ENCODE results near the gene TBX2. TPM values are rescaled to one million over a fixed set of nuclear protein-coding genes. Genes with fewer than 3 reads are reported as not detected.

TBX2 gene
- total RNA-seq (2016; rRNA removed; fragmentation: Illumina TruSeq; extraction: Trizol) (10.2 and 15.3 TPM in 2 replicates), polyA plus RNA-seq (2011; rRNA removed) (2.8 and 3.0 TPM in 2 replicates), polyA minus RNA-seq (2011; rRNA and poly(A)+ RNA removed; ENCODE audit: low replicate concordance) (3.0 and 6.9 TPM in 2 replicates), Bru-seq, nascent RNA (percentile 82 among the genes with signal in this experiment), BruChase-seq, experiment 1, labeled RNA remaining after a 6-hour chase (percentile 83 among the genes with signal in this experiment), BruChase-seq, experiment 2, labeled RNA remaining after a 2-hour chase (percentile 84 among the genes with signal in this experiment)
- total RNA-seq (2016; cell fraction: cytosol; rRNA removed; fragmentation: Illumina TruSeq; extraction: Trizol; ENCODE audit: low read depth): 3.7 TPM in 2 replicates
- total RNA-seq (2016; cell fraction: insoluble cytoplasmic fraction; rRNA removed; fragmentation: Illumina TruSeq; extraction: Trizol): 8.3 and 14.7 TPM in 2 replicates
- total RNA-seq (2016; cell fraction: membrane; rRNA removed; fragmentation: Illumina TruSeq; extraction: Trizol): 9.6 and 10.4 TPM in 2 replicates
- total RNA-seq (2016; cell fraction: nucleus; rRNA removed; fragmentation: Illumina TruSeq; extraction: Trizol): 10.9 and 12.4 TPM in 2 replicates
- polyA plus RNA-seq (2011; cell fraction: cytosol; rRNA removed): 1.9 and 3.7 TPM in 2 replicates
- 9.5 and 10.4 TPM in 2 replicates for polyA plus RNA-seq (2011; cell fraction: nucleus; rRNA removed)
- polyA plus RNA-seq (2012): 1.0 and 1.6 TPM in 2 replicates
- 2.8 and 3.6 TPM in 2 replicates for polyA plus RNA-seq (2016; cell fraction: cytosol; fragmentation: Illumina TruSeq; extraction: Trizol; ENCODE audit: low read depth)
- polyA plus RNA-seq (2016; cell fraction: insoluble cytoplasmic fraction; fragmentation: Illumina TruSeq; extraction: Trizol; ENCODE audit: low read depth): 13.1 and 15.6 TPM in 2 replicates
- 8.1 and 8.9 TPM in 2 replicates for polyA plus RNA-seq (2016; cell fraction: membrane; fragmentation: Illumina TruSeq; extraction: Trizol; ENCODE audit: low read depth)
- polyA plus RNA-seq (2016; cell fraction: nucleus; fragmentation: Illumina TruSeq; extraction: Trizol; ENCODE audit: insufficient read depth, low read depth): 26.2 and 30.9 TPM in 2 replicates
- polyA minus RNA-seq (2011; cell fraction: cytosol; rRNA and poly(A)+ RNA removed): 1.5 and 2.4 TPM in 2 replicates
- polyA minus RNA-seq (2011; cell fraction: nucleus; rRNA and poly(A)+ RNA removed): 4.9 and 5.3 TPM in 2 replicates
- long read RNA-seq, experiment 1: 0 reads
- long read RNA-seq, experiment 2, full-length matches to known transcripts: 14 of 42 reads
- long read RNA-seq, experiment 2, partial matches to known transcripts: 15 of 42 reads
- long read RNA-seq, experiment 2, other reads (novel, unspliced or antisense): 13 of 42 reads

DNA sequence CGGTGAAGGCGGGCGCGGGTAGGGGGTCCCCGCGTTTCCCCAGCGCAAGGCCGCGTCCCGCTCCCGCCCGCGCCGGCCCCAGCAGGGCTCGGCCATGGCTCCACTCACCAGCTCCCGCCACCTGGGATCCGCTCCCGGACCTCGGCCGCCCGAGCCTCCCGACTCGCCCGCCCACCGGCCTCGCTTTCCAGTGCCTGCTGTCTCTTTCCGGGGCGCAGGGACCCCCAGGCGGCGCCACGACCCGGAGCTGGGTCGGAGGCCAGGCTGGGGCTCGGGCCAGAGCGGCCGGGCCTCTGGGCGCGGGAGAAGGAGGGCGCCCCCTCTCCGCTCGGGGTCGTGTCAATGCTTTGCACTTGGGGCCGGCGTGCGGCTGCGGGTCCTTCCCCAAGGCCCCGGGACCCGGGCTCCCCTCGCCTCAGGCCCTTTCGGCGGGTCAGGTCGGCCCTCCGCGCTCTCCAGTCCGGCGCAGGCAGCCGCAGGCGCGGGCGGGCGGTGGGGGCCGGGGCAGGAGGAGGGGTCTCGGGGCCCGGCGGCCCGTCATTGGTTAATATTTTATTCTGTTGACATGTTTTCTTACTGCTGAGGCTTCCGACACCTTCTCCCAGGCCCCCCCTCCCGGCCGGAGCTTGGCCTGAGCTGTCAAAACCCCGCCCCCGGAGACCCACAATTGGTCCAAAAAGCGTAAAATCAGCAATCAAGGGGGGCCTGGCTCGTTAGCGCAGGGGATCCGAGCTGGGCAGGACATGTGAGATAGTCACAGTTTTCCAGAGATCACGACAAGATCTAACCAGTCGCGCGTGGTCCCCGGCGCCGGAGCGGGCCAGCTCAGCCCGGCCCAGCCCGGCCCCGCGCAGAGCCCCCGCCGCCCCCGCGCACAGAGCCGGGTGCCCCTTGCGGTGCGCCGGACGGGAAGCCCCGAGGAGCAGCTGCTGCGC lies at the start of gene TBX2:
Gene TBX2 (plus strand): TSS at position 713 of the 935 bp plus-strand sequence. CDS start 334 bp downstream, outside the sequence.
- BruUV-seq (replicated peaks): no TSS peak
- Histone ChIP-seq H3K36me3 (replicated peaks in 1 of 2; ENCODE audit: control insufficient read depth in 1 of 2, insufficient read depth in 2 of 2, low read length in 2 of 2) (peaks cover 3 to 4% of the 10 kb centered on the region in 2 experiments; a peak in 2 of 5 replicates), H3K9ac (ENCODE audit: insufficient read depth, low read depth, low read length) (peak within 1 kb of the TSS; percentile 97), H3K4me1 (ENCODE audit: insufficient read depth, low read length) (peaks cover 46% of the 10 kb centered on the region), H3K79me2 (ENCODE audit: insufficient read depth, low read length) (peaks cover 24% of the 10 kb centered on the region), H2AFZ (ENCODE audit: low read length) (no peak within 1 kb of the TSS), H3K9me3 (ENCODE audit: low read length) (no peaks in the 10 kb centered on the region), H3K4me2 (ENCODE audit: low read depth, low read length) (peak within 1 kb of the TSS; percentile 84), H3K27me3 (ENCODE audit: control insufficient read depth in 1 of 2, insufficient read depth in 2 of 2, low read length in 2 of 2) (no peaks in the 10 kb centered on the region), H3K27ac (ENCODE audit: extremely low read length, insufficient read depth, low read length) (peak within 1 kb of the TSS; percentile 81), H4K20me1 (ENCODE audit: insufficient read depth, low read length) (no peaks in the 10 kb centered on the region), H3K4me3 (replicated peaks in 1 of 3; ENCODE audit: insufficient read depth in 1 of 3, low read depth in 2 of 3, low read length in 3 of 3) (peak within 1 kb of the TSS; percentile 72 to 93 (median 86))
- DNase-seq (ENCODE audit: low spot score) (peak; percentile 80), ATAC-seq (peak; percentile 74), FAIRE-seq (peak; percentile 83)
- intact Hi-C loops (cut with micrococcal nuclease; ENCODE audit: unreplicated experiment): loop anchor here (1.0 to 10.0 kb wide), 2 partner anchors 36 to 675 kb away; no protein-coding TSS in a partner anchor
- POLR2A ChIA-PET: interaction anchor here (0.6 to 3.5 kb wide), 18 partner anchors 10 to 722 kb away, joined by 3 to 56 read pairs (median 5); partner anchors contain the start of genes BCAS3 and BRIP1
- 2% methylated on average over 36 of the region's 98 CpGs for WGBS (ENCODE audit: low lambda C conversion rate)
- CTCF ChIA-PET (ENCODE audit: low intra/inter-chr PET ratio, low total read pairs): interaction anchor here (1.0 kb wide), 1 partner anchor 13 kb away, joined by 3 read pairs; no protein-coding TSS in a partner anchor
- in situ Hi-C loops (cut with HindIII; ENCODE audit: extremely low pct_ligation_motif_present, low pct_unique_long_range_greater_than_20kb): loop anchor here (10.0 kb wide), 1 partner anchor 675 kb away; no protein-coding TSS in a partner anchor
- TF ChIP-seq CREB3 (CRISPR knock-in tag; IDR thresholded peaks at IDR 0.05): 0 out of 2 replicates have a peak, but pooled peaks have one; percentile 22
- TF ChIP-seq ZNF770 (CRISPR knock-in tag; IDR thresholded peaks at IDR 0.05): peak; percentile 54; the same call in 1 of the 2 replicates
- no peak for TF ChIP-seq KLF11 (CRISPR knock-in tag; IDR thresholded peaks at IDR 0.05)
- no peak; the same call in 1 of the 2 replicates for TF ChIP-seq PAX8 (CRISPR knock-in tag; IDR thresholded peaks at IDR 0.05; ENCODE audit: borderline replicate concordance)
- peak; percentile 50 for TF ChIP-seq EEA1 (CRISPR knock-in tag; IDR thresholded peaks at IDR 0.05; ENCODE audit: borderline replicate concordance)
- TF ChIP-seq DNMT1 (CRISPR knock-in tag; IDR thresholded peaks at IDR 0.05): no peak
- TF ChIP-seq ELF1 (CRISPR knock-in tag; IDR thresholded peaks at IDR 0.05): no peak
- peak; percentile 45; the same call in 1 of the 2 replicates for TF ChIP-seq BCL3 (CRISPR knock-in tag; IDR thresholded peaks at IDR 0.05)
- TF ChIP-seq, protein P1, sequence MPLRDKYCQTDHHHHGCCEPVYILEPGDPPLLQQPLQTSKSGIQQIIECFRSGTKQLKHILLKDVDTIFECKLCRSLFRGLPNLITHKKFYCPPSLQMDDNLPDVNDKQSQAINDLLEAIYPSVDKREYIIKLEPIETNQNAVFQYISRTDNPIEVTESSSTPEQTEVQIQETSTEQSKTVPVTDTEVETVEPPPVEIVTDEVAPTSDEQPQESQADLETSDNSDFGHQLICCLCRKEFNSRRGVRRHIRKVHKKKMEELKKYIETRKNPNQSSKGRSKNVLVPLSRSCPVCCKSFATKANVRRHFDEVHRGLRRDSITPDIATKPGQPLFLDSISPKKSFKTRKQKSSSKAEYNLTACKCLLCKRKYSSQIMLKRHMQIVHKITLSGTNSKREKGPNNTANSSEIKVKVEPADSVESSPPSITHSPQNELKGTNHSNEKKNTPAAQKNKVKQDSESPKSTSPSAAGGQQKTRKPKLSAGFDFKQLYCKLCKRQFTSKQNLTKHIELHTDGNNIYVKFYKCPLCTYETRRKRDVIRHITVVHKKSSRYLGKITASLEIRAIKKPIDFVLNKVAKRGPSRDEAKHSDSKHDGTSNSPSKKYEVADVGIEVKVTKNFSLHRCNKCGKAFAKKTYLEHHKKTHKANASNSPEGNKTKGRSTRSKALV (CRISPR knock-in tag; IDR thresholded peaks at IDR 0.05): peak; percentile 88
